Peyer's patch (tissue), 4 donors: Measurements from ENCODE around the gene ZFP69B. TPM values are rescaled to one million over a fixed set of nuclear protein-coding genes. Genes with fewer than 3 reads are reported as not detected.

Experiments used
- DNase-seq, 3 donors: peaks; one replicate each; pipeline ENCODE4 v3.0.0-alpha.2; 2017 to 2019
- H3K27ac ChIP-seq, 4 donors: fragments of 200-600 bp; sonication (generic); one replicate each; pipeline ENCODE4 v1.5.1; 2016 to 2019
- H3K27me3 ChIP-seq, 2 donors: fragments of 200-600 bp; sonication (generic); one replicate each; pipeline ENCODE4 v1.5.1; 2019
- H3K36me3 ChIP-seq, 3 donors: fragments of 200-600 bp; sonication (generic); one replicate each; pipeline ENCODE4 v1.5.1; 2016 to 2019
- H3K4me1 ChIP-seq, 4 donors: fragments of 200-600 bp; sonication (generic); one replicate each; pipeline ENCODE4 v1.5.1; 2016 to 2019
- H3K4me3 ChIP-seq, 4 donors: fragments of 200-600 bp; sonication (generic); 1 replicate in 3 of 4; 2 replicates in 1 of 4; pipeline ENCODE4 v1.5.1; 2016 to 2019; ENCODE audit warnings: mild to moderate bottlenecking in 1 of 4
- H3K9me3 ChIP-seq, 4 donors: fragments of 200-600 bp; sonication (generic); one replicate each; pipeline ENCODE4 v1.5.1; 2016 to 2019; ENCODE audit warnings: mild to moderate bottlenecking in 1 of 4
- POLR2A ChIP-seq, 2 donors: fragments of 450-650 bp; IDR thresholded peaks; one replicate each; pipeline ENCODE4 v1.5.1; 2017; ENCODE audit warnings: antibody characterized with exemption in 2 of 2, mild to moderate bottlenecking in 2 of 2, moderate library complexity in 2 of 2
- total RNA-seq, 4 donors: library from RNA; depleted of rRNA; stranded (reverse); fragments of >200 nt; gene quantifications; one replicate each; pipeline ENCODE4 v1.1.0, GENCODE V29; 2016
- TF ChIP-seq, protein P1 (sequence below), 6 experiments: fragments of 450-650 bp in 4 of 6; fragments of 200-600 bp in 2 of 6; sonication (generic) in 1 of 6; IDR thresholded peaks; one replicate each; pipeline ENCODE4 v1.5.1; 2017 to 2019; ENCODE audit warnings: antibody characterized with exemption in 6 of 6, mild to moderate bottlenecking in 3 of 6, moderate library complexity in 1 of 6

ZFP69B gene
- total RNA-seq, 4 donors from 2014 or later: 0.88 to 5.8 (median 2.3) TPM

GRCh38 chr1:40409467-40409866 is 40.8 kb upstream of the ZFP69B start:
- H3K27ac ChIP-seq: no peak overlapping the region
- H3K4me3 ChIP-seq: no peak overlapping the region
- peak in 1 of 3 donors; percentile 7 for DNase-seq
- H3K36me3 ChIP-seq: peaks cover 0 to 39% (median 0%) of the 10 kb centered on the region in 3 donors
- no peaks in the 10 kb centered on the region for H3K9me3 ChIP-seq
- H3K4me1 ChIP-seq: no peaks in the 10 kb centered on the region
- TF ChIP-seq, protein P1, sequence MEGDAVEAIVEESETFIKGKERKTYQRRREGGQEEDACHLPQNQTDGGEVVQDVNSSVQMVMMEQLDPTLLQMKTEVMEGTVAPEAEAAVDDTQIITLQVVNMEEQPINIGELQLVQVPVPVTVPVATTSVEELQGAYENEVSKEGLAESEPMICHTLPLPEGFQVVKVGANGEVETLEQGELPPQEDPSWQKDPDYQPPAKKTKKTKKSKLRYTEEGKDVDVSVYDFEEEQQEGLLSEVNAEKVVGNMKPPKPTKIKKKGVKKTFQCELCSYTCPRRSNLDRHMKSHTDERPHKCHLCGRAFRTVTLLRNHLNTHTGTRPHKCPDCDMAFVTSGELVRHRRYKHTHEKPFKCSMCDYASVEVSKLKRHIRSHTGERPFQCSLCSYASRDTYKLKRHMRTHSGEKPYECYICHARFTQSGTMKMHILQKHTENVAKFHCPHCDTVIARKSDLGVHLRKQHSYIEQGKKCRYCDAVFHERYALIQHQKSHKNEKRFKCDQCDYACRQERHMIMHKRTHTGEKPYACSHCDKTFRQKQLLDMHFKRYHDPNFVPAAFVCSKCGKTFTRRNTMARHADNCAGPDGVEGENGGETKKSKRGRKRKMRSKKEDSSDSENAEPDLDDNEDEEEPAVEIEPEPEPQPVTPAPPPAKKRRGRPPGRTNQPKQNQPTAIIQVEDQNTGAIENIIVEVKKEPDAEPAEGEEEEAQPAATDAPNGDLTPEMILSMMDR (IDR thresholded peaks at IDR 0.05): no peak
- TF ChIP-seq POLR2A (IDR thresholded peaks at IDR 0.05): no peak
- no peaks in the 10 kb centered on the region for H3K27me3 ChIP-seq

GRCh38 chr1:40411294-40411693 is 39.0 kb upstream of the ZFP69B start:
- no peak for DNase-seq
- Histone ChIP-seq H3K4me1 (no peaks in the 10 kb centered on the region), H3K4me3 (no peak overlapping the region), H3K27me3 (no peaks in the 10 kb centered on the region), H3K9me3 (no peaks in the 10 kb centered on the region), H3K27ac (no peak overlapping the region), H3K36me3 (peaks cover 0 to 56% (median 0%) of the 10 kb centered on the region in 3 donors)
- TF ChIP-seq, protein P1 (IDR thresholded peaks at IDR 0.05): no peak
- no peak for TF ChIP-seq POLR2A (IDR thresholded peaks at IDR 0.05)

DNA sequence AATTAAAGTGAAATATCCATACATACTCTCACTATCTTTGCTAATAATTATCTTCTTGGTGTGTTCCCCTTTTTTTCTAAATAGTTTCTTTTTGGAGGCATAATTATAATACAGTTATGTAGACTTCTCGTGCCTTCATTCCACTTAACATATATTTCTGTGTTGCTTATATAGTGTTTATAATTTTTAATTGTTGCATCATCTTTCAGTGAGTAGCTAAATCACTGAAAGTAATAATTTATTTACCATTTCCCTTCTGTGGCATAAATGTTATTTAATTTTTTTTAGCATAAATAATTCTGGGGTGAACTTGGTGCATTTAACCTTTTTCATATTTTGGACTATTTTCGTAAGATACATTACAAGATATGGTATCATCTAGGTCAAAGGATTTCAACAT is 38.4 kb upstream of the ZFP69B start:
- peaks cover 0 to 61% (median 0%) of the 10 kb centered on the region in 3 donors for H3K36me3 ChIP-seq
- H3K4me3 ChIP-seq: no peak overlapping the region
- no peak for DNase-seq
- no peaks in the 10 kb centered on the region for H3K9me3 ChIP-seq
- no peaks in the 10 kb centered on the region for H3K27me3 ChIP-seq
- H3K4me1 ChIP-seq: no peaks in the 10 kb centered on the region
- TF ChIP-seq, protein P1 (IDR thresholded peaks at IDR 0.05): no peak
- no peak for TF ChIP-seq POLR2A (IDR thresholded peaks at IDR 0.05)
- no peak overlapping the region for H3K27ac ChIP-seq

DNA sequence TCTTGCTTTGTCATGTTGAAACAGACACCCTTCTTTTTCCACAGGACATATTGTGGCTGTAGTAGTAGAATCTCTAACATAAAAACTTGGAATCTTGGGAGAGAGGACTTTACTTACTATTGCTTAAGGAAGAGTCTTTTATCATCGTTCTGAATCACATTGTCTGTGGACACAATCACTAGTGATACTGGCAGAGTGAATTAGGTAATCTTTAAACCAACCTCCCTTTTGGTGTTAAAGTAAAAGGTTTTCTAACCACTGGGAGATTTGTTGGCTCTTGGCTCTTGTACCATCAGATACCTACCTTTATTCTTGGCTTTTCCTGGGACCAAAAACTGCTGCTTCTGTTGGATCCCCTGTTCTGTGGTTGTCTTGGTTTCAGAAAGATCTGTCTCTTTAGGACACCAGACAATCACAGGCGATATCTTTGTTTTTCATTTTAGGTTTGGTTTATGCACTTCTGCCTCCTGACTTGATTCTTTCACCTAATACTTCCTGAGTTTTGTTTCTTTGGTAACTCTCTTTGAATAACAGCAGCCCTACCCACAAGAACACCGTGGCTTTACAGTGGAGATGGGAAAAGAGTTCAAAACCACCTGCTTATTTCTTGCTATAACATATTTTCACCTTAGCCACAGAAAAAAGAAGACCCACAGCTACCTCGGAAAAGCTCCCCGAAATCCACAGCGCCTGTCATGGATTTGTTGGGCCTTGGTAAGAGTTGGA is 36.6 kb upstream of the ZFP69B start:
- no peaks in the 10 kb centered on the region for H3K9me3 ChIP-seq
- no peaks in the 10 kb centered on the region for H3K4me1 ChIP-seq
- TF ChIP-seq POLR2A (IDR thresholded peaks at IDR 0.05): no peak
- TF ChIP-seq, protein P1 (IDR thresholded peaks at IDR 0.05): no peak
- H3K36me3 ChIP-seq: peaks cover 0 to 79% (median 0%) of the 10 kb centered on the region in 3 donors
- DNase-seq: no peak
- H3K4me3 ChIP-seq: no peak overlapping the region
- no peaks in the 10 kb centered on the region for H3K27me3 ChIP-seq
- no peak overlapping the region for H3K27ac ChIP-seq

- no peak for DNase-seq
- Histone ChIP-seq H3K36me3 (peaks cover 0 to 79% (median 0%) of the 10 kb centered on the region in 3 donors), H3K4me1 (no peaks in the 10 kb centered on the region), H3K27ac (no peak overlapping the region), H3K27me3 (no peaks in the 10 kb centered on the region), H3K4me3 (no peak overlapping the region), H3K9me3 (no peaks in the 10 kb centered on the region)
- TF ChIP-seq, protein P1 (IDR thresholded peaks at IDR 0.05): no peak
- TF ChIP-seq POLR2A (IDR thresholded peaks at IDR 0.05): no peak
Measured at GRCh38 chr1:40414331-40414730, 35.9 kb upstream of the ZFP69B start.
